ENCODE data around the gene PLXNA1.

DNA sequence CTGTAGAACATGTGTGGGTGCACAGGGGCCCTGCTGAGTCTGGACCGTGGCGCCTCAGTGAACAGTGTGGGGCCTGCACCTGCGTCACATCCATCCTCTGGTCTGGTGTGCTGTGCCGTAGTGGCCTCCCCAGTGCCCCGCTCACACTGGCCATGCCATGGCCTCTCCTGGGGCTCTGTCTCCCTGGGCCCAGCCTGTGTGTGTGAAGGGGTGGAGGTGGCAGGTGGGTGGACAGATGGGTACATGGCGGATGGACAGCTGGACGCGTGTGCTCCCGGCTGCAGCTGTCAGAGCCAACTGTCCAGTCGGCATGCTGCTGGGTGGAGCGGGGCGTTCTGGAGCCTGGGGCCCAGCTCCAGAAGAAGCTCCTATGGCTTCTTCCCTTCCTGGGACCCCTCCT, 17.8 kb downstream of the PLXNA1 start:
- TF ChIP-seq CTCF (IDR thresholded peaks at IDR 0.05; ENCODE audit: borderline replicate concordance, extremely low read depth, low read length, poor library complexity, severe bottlenecking) (no peak), EZH2 (IDR thresholded peaks at IDR 0.05; ENCODE audit: borderline replicate concordance, low read depth, low read length, severe bottlenecking) (no peak)

All from DND-41 (cell line).